VCaP (cell line): Measurements from ENCODE around the gene DNAJC15.
"Not testable (repeated sequence)": the region's sequence is repeated elsewhere in the genome, so short reads cannot be mapped to it uniquely, and the experiment has no call there.

ENCODE experiments used
- H3K27ac ChIP-seq: fragments of 450-650 bp; 2 replicates; pipeline ENCODE4 v1.5.1; 2017
- TF ChIP-seq, protein P1 (sequence below): fragments of 450-650 bp; conservative IDR thresholded peaks from 2 replicates; pipeline ENCODE4 v1.5.1; 2017; ENCODE audit warnings: mild to moderate bottlenecking, moderate library complexity

Gene DNAJC15

GRCh38 chr13:43072394-43072793 is 49.0 kb downstream of the DNAJC15 start:
- H3K27ac ChIP-seq = no peak overlapping the region
- TF ChIP-seq, protein P1, sequence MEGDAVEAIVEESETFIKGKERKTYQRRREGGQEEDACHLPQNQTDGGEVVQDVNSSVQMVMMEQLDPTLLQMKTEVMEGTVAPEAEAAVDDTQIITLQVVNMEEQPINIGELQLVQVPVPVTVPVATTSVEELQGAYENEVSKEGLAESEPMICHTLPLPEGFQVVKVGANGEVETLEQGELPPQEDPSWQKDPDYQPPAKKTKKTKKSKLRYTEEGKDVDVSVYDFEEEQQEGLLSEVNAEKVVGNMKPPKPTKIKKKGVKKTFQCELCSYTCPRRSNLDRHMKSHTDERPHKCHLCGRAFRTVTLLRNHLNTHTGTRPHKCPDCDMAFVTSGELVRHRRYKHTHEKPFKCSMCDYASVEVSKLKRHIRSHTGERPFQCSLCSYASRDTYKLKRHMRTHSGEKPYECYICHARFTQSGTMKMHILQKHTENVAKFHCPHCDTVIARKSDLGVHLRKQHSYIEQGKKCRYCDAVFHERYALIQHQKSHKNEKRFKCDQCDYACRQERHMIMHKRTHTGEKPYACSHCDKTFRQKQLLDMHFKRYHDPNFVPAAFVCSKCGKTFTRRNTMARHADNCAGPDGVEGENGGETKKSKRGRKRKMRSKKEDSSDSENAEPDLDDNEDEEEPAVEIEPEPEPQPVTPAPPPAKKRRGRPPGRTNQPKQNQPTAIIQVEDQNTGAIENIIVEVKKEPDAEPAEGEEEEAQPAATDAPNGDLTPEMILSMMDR = no peak

GRCh38 chr13:43074824-43075510 is 51.6 kb downstream of the DNAJC15 start:
- no peak overlapping the region for H3K27ac ChIP-seq

DNA sequence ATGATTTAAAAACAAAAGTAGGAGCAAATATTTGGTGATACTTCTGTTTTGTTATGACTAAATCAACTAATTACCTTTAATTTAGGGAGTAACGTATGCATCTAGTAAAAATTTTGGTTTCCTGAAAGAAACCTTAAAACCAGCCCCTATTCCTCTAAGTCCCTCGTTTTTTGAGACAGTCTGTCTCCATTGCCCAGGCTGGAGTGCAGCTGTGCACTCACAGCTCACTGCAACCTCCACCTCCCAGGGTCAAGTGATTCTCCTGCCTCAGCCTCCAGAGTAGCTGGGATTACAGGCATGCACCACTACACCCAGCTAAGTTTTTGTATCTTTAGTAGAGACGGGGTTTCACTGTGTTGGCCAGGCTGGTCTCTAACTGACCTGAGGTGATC is 52.1 kb downstream of the DNAJC15 start:
- not testable (repeated sequence) for H3K27ac ChIP-seq

More at GRCh38 chr13:43074824-43075510, 51.6 kb downstream of the DNAJC15 start:
- TF ChIP-seq, protein P1 = no peak

DNA sequence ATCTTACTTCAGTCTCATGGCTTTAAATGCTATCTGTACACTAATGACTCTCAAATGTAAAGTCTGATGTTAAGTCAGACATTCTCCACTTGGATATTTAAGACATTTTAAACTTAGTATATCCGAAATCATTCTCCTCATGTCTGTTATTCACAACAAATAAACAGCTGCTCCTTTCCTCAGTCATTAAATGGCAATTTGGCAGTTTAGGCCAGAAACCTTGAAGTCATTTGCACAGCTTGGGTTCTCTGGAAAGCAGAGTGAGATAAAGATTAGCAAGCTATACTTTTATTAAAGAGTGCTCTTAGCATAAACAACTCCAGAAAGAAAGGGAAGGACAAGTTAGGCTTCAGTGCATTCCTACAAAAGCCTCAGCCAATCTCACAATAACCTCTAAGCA is 53.7 kb downstream of the DNAJC15 start:
- TF ChIP-seq, protein P1 = no peak
- no peak overlapping the region for H3K27ac ChIP-seq

DNA sequence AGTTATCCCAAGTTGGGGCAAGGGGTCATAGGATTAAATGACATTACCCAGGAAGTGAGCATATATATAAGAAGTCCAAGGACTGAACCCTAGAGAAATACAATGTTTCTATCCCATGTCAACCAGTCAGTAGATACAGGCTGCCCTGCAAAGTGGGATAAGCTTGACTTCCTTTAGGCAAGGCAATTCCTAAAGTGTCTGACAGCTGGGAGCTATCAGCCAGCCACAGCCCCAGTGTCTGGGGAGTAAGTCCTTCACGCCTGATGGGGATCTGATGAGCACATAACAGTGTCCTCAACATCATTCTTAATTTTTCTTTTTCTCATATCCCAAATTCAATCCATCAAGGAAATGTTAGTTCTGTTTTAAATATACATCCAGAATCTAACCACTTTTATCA is 54.1 kb downstream of the DNAJC15 start:
- TF ChIP-seq, protein P1 = no peak
- no peak overlapping the region for H3K27ac ChIP-seq

GRCh38 chr13:43077906-43078305 is 54.5 kb downstream of the DNAJC15 start:
- TF ChIP-seq, protein P1 = no peak
- no peak overlapping the region for H3K27ac ChIP-seq

DNA sequence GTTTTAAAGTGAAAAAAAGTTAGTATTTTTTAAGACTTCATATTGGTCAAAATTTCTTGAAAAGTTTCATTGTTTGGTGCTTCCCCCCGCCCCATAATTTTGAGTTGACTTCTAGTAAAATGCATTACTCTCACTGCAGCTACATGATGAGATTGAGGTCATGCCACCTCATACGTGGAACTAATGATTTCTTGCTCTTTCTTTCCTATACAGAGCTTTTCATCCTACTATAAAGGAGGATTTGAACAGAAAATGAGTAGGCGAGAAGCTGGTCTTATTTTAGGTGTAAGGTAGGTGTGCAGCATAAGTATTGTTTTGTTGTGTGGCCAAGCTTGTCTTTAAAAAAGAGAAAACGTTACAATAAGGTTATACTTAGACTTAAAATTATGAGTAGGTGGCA is 55.0 kb downstream of the DNAJC15 start:
- TF ChIP-seq, protein P1 = no peak
- H3K27ac ChIP-seq = no peak overlapping the region

GRCh38 chr13:43079392-43079931 is 56.1 kb downstream of the DNAJC15 start:
- no peak overlapping the region for H3K27ac ChIP-seq
- TF ChIP-seq, protein P1 = no peak
